A549 (cell line): ENCODE data around the gene LRP1. TPM values are rescaled to one million over a fixed set of nuclear protein-coding genes. Genes with fewer than 3 reads are reported as not detected.
A peak's percentile ranks its signal among the peaks of the same experiment; 100 is the strongest.

ENCODE experiments used
- ATAC-seq, 2 experiments: fragments of 200-7000 bp in 1 of 2; fragments of >200 bp in 1 of 2; cut with Nextera tagmentation in 1 of 2; cut with Tn5 transposase in 1 of 2; 3 replicates each; pipeline versions ENCODE4 v1.8.0 to v1.9.1; 2018 to 2020; ENCODE audit warnings: mild to moderate bottlenecking in 1 of 2, moderate library complexity in 1 of 2
- CTCF ChIA-PET: fragments of 300-600 bp; sonication (Branson Sonifier 250); formaldehyde crosslinking; extraction: SDS; loops from one replicate; lab custom pipeline; 2021; ENCODE audit warnings: antibody characterized with exemption, inconsistent platforms; lab: Yijun Ruan, JAX
- POLR2A ChIA-PET: fragments of 350-600 bp; formaldehyde crosslinking; extraction: SDS; loops from one replicate; lab custom pipeline; 2021; ENCODE audit warnings: antibody characterized with exemption, inconsistent platforms; lab: Yijun Ruan, JAX
- DNase-seq, 2 experiments: peaks; one replicate each; pipeline versions ENCODE4 v3.0.0 to v3.0.0-alpha.2; 2011 to 2016; ENCODE audit warnings: low read depth in 1 of 2, low spot score in 1 of 2
- FAIRE-seq: peaks from 2 replicates; lab custom pipeline; 2011; peaks lifted over from hg19 to GRCh38; lab: Jason Lieb, UNC
- H3K27ac ChIP-seq, 2 experiments: fragments of >200 bp; sonication (Bioruptor Twin); formaldehyde crosslinking; 3 replicates each; pipeline ENCODE4 v1.5.1; 2016 to 2017
- H3K4me1 ChIP-seq: fragments of >200 bp; sonication (Bioruptor Twin); formaldehyde crosslinking; 3 replicates; pipeline ENCODE4 v1.6.1; 2016
- H3K4me2 ChIP-seq: fragments of >200 bp; sonication (Bioruptor Twin); formaldehyde crosslinking; 3 replicates; pipeline ENCODE4 v1.6.1; 2016
- H3K4me3 ChIP-seq: fragments of >200 bp; sonication (Bioruptor Twin); formaldehyde crosslinking; 3 replicates; pipeline ENCODE4 v1.5.1; 2016
- H3K9me3 ChIP-seq: fragments of >200 bp; sonication (Bioruptor Twin); formaldehyde crosslinking; 3 replicates; pipeline ENCODE4 v1.6.1; 2016
- ATOH8 ChIP-seq: fragments of 250-450 bp; sonication (Bioruptor Pico); IDR thresholded peaks from 2 replicates; pipeline ENCODE4 v1.5.0; 2020; ENCODE audit warnings: low read depth, mild to moderate bottlenecking, moderate library complexity
- CBX8 ChIP-seq: fragments of 200-600 bp; sonication (generic); IDR thresholded peaks from 2 replicates; pipeline ENCODE4 v1.6.1; 2016
- CEBPB ChIP-seq, 2 experiments: fragments of >200 bp in 1 of 2; sonication (Bioruptor Twin) in 1 of 2; formaldehyde crosslinking in 1 of 2; IDR thresholded peaks; 2 replicates each; pipeline ENCODE4 v1.6.1; 2012 to 2016
- CTCF ChIP-seq: fragments of >200 bp; sonication (Bioruptor Twin); formaldehyde crosslinking; IDR thresholded peaks from 3 replicates; pipeline ENCODE4 v1.5.1; 2016
- EP300 ChIP-seq, 2 experiments: fragments of >200 bp; sonication (Bioruptor Twin); formaldehyde crosslinking; IDR thresholded peaks; 2 replicates in 1 of 2; 3 replicates in 1 of 2; pipeline ENCODE4 v1.6.1; 2016 to 2017
- ESRRA ChIP-seq: fragments of 150-350 bp; IDR thresholded peaks from 2 replicates; pipeline ENCODE4 v1.6.1; 2014; ENCODE audit warnings: mild to moderate bottlenecking, low read length, borderline replicate concordance
- HES2 ChIP-seq: fragments of >200 bp; sonication (Bioruptor Twin); formaldehyde crosslinking; IDR thresholded peaks from 2 replicates; pipeline ENCODE4 v1.6.1; 2016
- NPAS2 ChIP-seq: fragments of 250-450 bp; sonication (Bioruptor Pico); IDR thresholded peaks from 2 replicates; pipeline ENCODE4 v1.8.0; 2022; ENCODE audit warnings: mild to moderate bottlenecking, moderate library complexity, borderline replicate concordance
- PBX3 ChIP-seq: IDR thresholded peaks from 2 replicates; pipeline ENCODE4 v1.6.1; 2012
- PHF8 ChIP-seq: fragments of 200-600 bp; sonication (generic); IDR thresholded peaks from 2 replicates; pipeline ENCODE4 v1.6.1; 2016; ENCODE audit warnings: low read depth, mild to moderate bottlenecking, antibody characterized with exemption, moderate library complexity, borderline replicate concordance
- POLR2A ChIP-seq: IDR thresholded peaks from 2 replicates; pipeline ENCODE4 v1.6.1; 2012; ENCODE audit warnings: mild to moderate bottlenecking, low read length
- RARB ChIP-seq: fragments of 250-450 bp; sonication (Bioruptor Pico); IDR thresholded peaks from 2 replicates; pipeline ENCODE4 v1.8.0; 2021; ENCODE audit warnings: mild to moderate bottlenecking, moderate library complexity
- SREBF2 ChIP-seq: fragments of 450-650 bp; IDR thresholded peaks from 2 replicates; pipeline ENCODE4 v1.6.1; 2014; ENCODE audit warnings: mild to moderate bottlenecking, moderate library complexity
- TP53 ChIP-seq: fragments of 250-450 bp; sonication (Bioruptor Pico); IDR thresholded peaks from 2 replicates; pipeline ENCODE4 v1.5.0; 2021; ENCODE audit warnings: mild to moderate bottlenecking, moderate library complexity
- ZSCAN20 ChIP-seq: fragments of 250-450 bp; sonication (Bioruptor Pico); IDR thresholded peaks from 2 replicates; pipeline ENCODE4 v1.8.0; 2022; ENCODE audit warnings: mild to moderate bottlenecking, moderate library complexity
- WGBS: methylation state at CpG from one replicate; pipeline ENCODE4 v1.1.6; 2017; ENCODE audit errors: missing lambda C conversion rate; 5-methylcytosine and 5-hydroxymethylcytosine counted together
- polyA plus RNA-seq, 4 experiments: library from polyadenylated mRNA; depleted of rRNA in 3 of 4; stranded (reverse); fragments of >200 nt; fragmentation: RNase III in 1 of 4; extraction: RNeasy Plus Mini Kit Qiagen cat#74134 plus additional on column Dnase treatment in 1 of 4; gene quantifications; 2 replicates in 3 of 4; 3 replicates in 1 of 4; pipeline ENCODE4 v1.2.3, GENCODE V29; 2011 to 2017

LRP1 gene
- polyA plus RNA-seq, 2 of the 4 experiments (the other 2 are of a cell fraction) = 5.6 to 9.4 TPM

- CTCF ChIA-PET = interaction anchor here (1.1 to 26.5 kb wide), 3 partner anchors 8 to 19 kb away, joined by 3 to 615 read pairs (median 20); partner anchors contain the start of gene NXPH4
- no peak for ATAC-seq
Observed at GRCh38 chr12:57235017-57235727, 106.9 kb downstream of the LRP1 start.

GRCh38 chr12:57235728-57236131 lies 107.4 kb downstream of the LRP1 start:
- ChIA-PET CTCF (interaction anchor here (1.1 to 26.5 kb wide), 3 partner anchors 8 to 20 kb away, joined by 3 to 615 read pairs (median 20); partner anchors contain the start of gene NXPH4), POLR2A (no interaction called here)
- H3K27ac ChIP-seq = no peak overlapping the region
- H3K4me2 ChIP-seq = no peak overlapping the region
- ATAC-seq (no peak), FAIRE-seq (no peak), DNase-seq (no peak)
- no peaks in the 10 kb centered on the region for H3K9me3 ChIP-seq
- TF ChIP-seq CTCF (no peak), NPAS2 (CRISPR knock-in tag) (no peak)
- 91% methylated on average over 8 of the region's 8 CpGs for WGBS
- H3K4me1 ChIP-seq = peaks cover 9% of the 10 kb centered on the region; the same call in 2 of the 3 replicates
- H3K4me3 ChIP-seq = no peak overlapping the region

More at GRCh38 chr12:57235017-57235727, 106.9 kb downstream of the LRP1 start:
- H3K27ac ChIP-seq = no peak overlapping the region
- TF ChIP-seq EP300 (IDR thresholded peaks at IDR 0.05) = no peak
- no peak for TF ChIP-seq POLR2A
- TF ChIP-seq TP53 (CRISPR knock-in tag) = no peak
- TF ChIP-seq SREBF2 = no peak
- no peak for TF ChIP-seq ATOH8 (CRISPR knock-in tag)
- TF ChIP-seq PHF8 = no peak
- TF ChIP-seq ZSCAN20 (CRISPR knock-in tag) = no peak
- TF ChIP-seq NPAS2 (CRISPR knock-in tag) = no peak
- no peak for TF ChIP-seq CEBPB (IDR thresholded peaks at IDR 0.05)
- TF ChIP-seq HES2 = no peak
- TF ChIP-seq CBX8 = no peak
- no peak for TF ChIP-seq ESRRA
- DNase-seq (no peak), FAIRE-seq (no peak)
- peaks cover 9% of the 10 kb centered on the region; the same call in 2 of the 3 replicates for H3K4me1 ChIP-seq
- POLR2A ChIA-PET = no interaction called here
- H3K4me3 ChIP-seq = no peak overlapping the region
- no peak overlapping the region for H3K4me2 ChIP-seq
- H3K9me3 ChIP-seq = no peaks in the 10 kb centered on the region
- 78% methylated on average over 23 of the region's 26 CpGs for WGBS

GRCh38 chr12:57236201-57236924 lies 108.1 kb downstream of the LRP1 start:
- 91% methylated on average over 39 of the region's 40 CpGs for WGBS
- no peak for FAIRE-seq
- TF ChIP-seq RARB = no peak
- peak; percentile 21; the same call in 1 of the 2 replicates for TF ChIP-seq PBX3
- ATAC-seq = no peak
- ChIA-PET CTCF (interaction anchor here (1.1 to 26.5 kb wide), 7 partner anchors 7 to 217 kb away, joined by 3 to 615 read pairs (median 20); partner anchors contain the start of genes INHBE, NXPH4 and SHMT2), POLR2A (no interaction called here)
- H3K9me3 ChIP-seq = no peaks in the 10 kb centered on the region
- no peak for DNase-seq
- no peak overlapping the region for H3K4me3 ChIP-seq
- H3K4me1 ChIP-seq = peaks cover 9% of the 10 kb centered on the region; the same call in 2 of the 3 replicates
- H3K27ac ChIP-seq = no peak overlapping the region
- H3K4me2 ChIP-seq = no peak overlapping the region
